A549 (cell line): ENCODE data around the gene CCDC150. TPM values are rescaled to one million over a fixed set of nuclear protein-coding genes. Genes with fewer than 3 reads are reported as not detected.

ENCODE experiments used
- ATAC-seq, 2 experiments: fragments of 200-7000 bp in 1 of 2; fragments of >200 bp in 1 of 2; cut with Nextera tagmentation in 1 of 2; cut with Tn5 transposase in 1 of 2; 3 replicates each; pipeline versions ENCODE4 v1.8.0 to v1.9.1; 2018 to 2020; ENCODE audit warnings: mild to moderate bottlenecking in 1 of 2, moderate library complexity in 1 of 2
- CTCF ChIA-PET: fragments of 300-600 bp; sonication (Branson Sonifier 250); formaldehyde crosslinking; extraction: SDS; loops from one replicate; lab custom pipeline; 2021; ENCODE audit warnings: antibody characterized with exemption, inconsistent platforms; lab: Yijun Ruan, JAX
- POLR2A ChIA-PET: fragments of 350-600 bp; formaldehyde crosslinking; extraction: SDS; loops from one replicate; lab custom pipeline; 2021; ENCODE audit warnings: antibody characterized with exemption, inconsistent platforms; lab: Yijun Ruan, JAX
- DNase-seq, 2 experiments: peaks; one replicate each; pipeline versions ENCODE4 v3.0.0 to v3.0.0-alpha.2; 2011 to 2016; ENCODE audit warnings: low read depth in 1 of 2, low spot score in 1 of 2
- FAIRE-seq: peaks from 2 replicates; lab custom pipeline; 2011; peaks lifted over from hg19 to GRCh38; lab: Jason Lieb, UNC
- H3K27ac ChIP-seq, 2 experiments: fragments of >200 bp; sonication (Bioruptor Twin); formaldehyde crosslinking; 3 replicates each; pipeline ENCODE4 v1.5.1; 2016 to 2017
- H3K4me1 ChIP-seq: fragments of >200 bp; sonication (Bioruptor Twin); formaldehyde crosslinking; 3 replicates; pipeline ENCODE4 v1.6.1; 2016
- H3K4me2 ChIP-seq: fragments of >200 bp; sonication (Bioruptor Twin); formaldehyde crosslinking; 3 replicates; pipeline ENCODE4 v1.6.1; 2016
- H3K4me3 ChIP-seq: fragments of >200 bp; sonication (Bioruptor Twin); formaldehyde crosslinking; 3 replicates; pipeline ENCODE4 v1.5.1; 2016
- H3K9me3 ChIP-seq: fragments of >200 bp; sonication (Bioruptor Twin); formaldehyde crosslinking; 3 replicates; pipeline ENCODE4 v1.6.1; 2016
- BHLHE40 ChIP-seq: IDR thresholded peaks from 2 replicates; pipeline ENCODE4 v1.6.1; 2012; ENCODE audit warnings: low read depth, low read length, inconsistent platforms
- CEBPB ChIP-seq, 2 experiments: fragments of >200 bp in 1 of 2; sonication (Bioruptor Twin) in 1 of 2; formaldehyde crosslinking in 1 of 2; IDR thresholded peaks; 2 replicates each; pipeline ENCODE4 v1.6.1; 2012 to 2016
- CHD4 ChIP-seq: fragments of 200-600 bp; sonication (generic); IDR thresholded peaks from 2 replicates; pipeline ENCODE4 v1.6.1; 2016; ENCODE audit warnings: antibody characterized with exemption, mild to moderate bottlenecking, borderline replicate concordance
- EHF ChIP-seq: fragments of 250-450 bp; sonication (Bioruptor Pico); IDR thresholded peaks from 2 replicates; pipeline ENCODE4 v1.5.0; 2020; ENCODE audit warnings: mild to moderate bottlenecking
- EHMT2 ChIP-seq: fragments of 200-600 bp; sonication (generic); IDR thresholded peaks from 2 replicates; pipeline ENCODE4 v1.6.1; 2016; ENCODE audit warnings: antibody characterized with exemption, low read depth, mild to moderate bottlenecking, moderate library complexity
- ESRRA ChIP-seq: fragments of 150-350 bp; IDR thresholded peaks from 2 replicates; pipeline ENCODE4 v1.6.1; 2014; ENCODE audit warnings: mild to moderate bottlenecking, low read length, borderline replicate concordance
- FOXS1 ChIP-seq: fragments of 250-450 bp; sonication (Bioruptor Pico); IDR thresholded peaks from 2 replicates; pipeline ENCODE4 v1.5.0; 2020; ENCODE audit warnings: mild to moderate bottlenecking, moderate library complexity
- HOXB13 ChIP-seq: fragments of 250-450 bp; sonication (Bioruptor Pico); IDR thresholded peaks from 2 replicates; pipeline ENCODE4 v1.5.0; 2020; ENCODE audit warnings: low read depth, mild to moderate bottlenecking, moderate library complexity
- HOXB5 ChIP-seq: fragments of 250-450 bp; sonication (Bioruptor Pico); IDR thresholded peaks from 2 replicates; pipeline ENCODE4 v1.5.0; 2020; ENCODE audit warnings: mild to moderate bottlenecking, moderate library complexity
- JUNB ChIP-seq: fragments of >200 bp; sonication (Bioruptor Twin); formaldehyde crosslinking; IDR thresholded peaks from 2 replicates; pipeline ENCODE4 v1.6.1; 2016
- KDM5A ChIP-seq: fragments of 200-600 bp; sonication (generic); IDR thresholded peaks from 2 replicates; pipeline ENCODE4 v1.6.1; 2016; ENCODE audit warnings: antibody characterized with exemption, mild to moderate bottlenecking
- MAZ ChIP-seq: fragments of 150-350 bp; IDR thresholded peaks from 2 replicates; pipeline ENCODE4 v1.6.1; 2014; ENCODE audit warnings: antibody characterized with exemption, low read depth, low read length, borderline replicate concordance
- NFE2L2 ChIP-seq: fragments of 150-350 bp; conservative IDR thresholded peaks from 2 replicates; pipeline ENCODE4 v1.6.1; 2014; ENCODE audit warnings: low read length
- NPAS2 ChIP-seq: fragments of 250-450 bp; sonication (Bioruptor Pico); IDR thresholded peaks from 2 replicates; pipeline ENCODE4 v1.8.0; 2022; ENCODE audit warnings: mild to moderate bottlenecking, moderate library complexity, borderline replicate concordance
- POLR2A ChIP-seq: IDR thresholded peaks from 2 replicates; pipeline ENCODE4 v1.6.1; 2012; ENCODE audit warnings: mild to moderate bottlenecking, low read length
- RARB ChIP-seq: fragments of 250-450 bp; sonication (Bioruptor Pico); IDR thresholded peaks from 2 replicates; pipeline ENCODE4 v1.8.0; 2021; ENCODE audit warnings: mild to moderate bottlenecking, moderate library complexity
- RFX5 ChIP-seq: fragments of 450-650 bp; IDR thresholded peaks from 2 replicates; pipeline ENCODE4 v1.7.1; 2014; ENCODE audit warnings: antibody characterized with exemption, mild to moderate bottlenecking, moderate library complexity
- RNF2 ChIP-seq: fragments of 200-600 bp; sonication (generic); IDR thresholded peaks from 2 replicates; pipeline ENCODE4 v1.6.1; 2016; ENCODE audit warnings: low read depth, mild to moderate bottlenecking, antibody characterized with exemption, moderate library complexity, borderline replicate concordance
- SMC3 ChIP-seq: fragments of >200 bp; sonication (Bioruptor Twin); formaldehyde crosslinking; IDR thresholded peaks from 3 replicates; pipeline ENCODE4 v1.6.1; 2018; ENCODE audit warnings: inconsistent platforms
- TFCP2L1 ChIP-seq: fragments of 250-450 bp; sonication (Bioruptor Pico); IDR thresholded peaks from 2 replicates; pipeline ENCODE4 v1.5.0; 2021; ENCODE audit warnings: mild to moderate bottlenecking
- ZC3H11A ChIP-seq: fragments of 450-650 bp; IDR thresholded peaks from 2 replicates; pipeline ENCODE4 v1.6.1; 2014; ENCODE audit warnings: antibody characterized with exemption, mild to moderate bottlenecking
- ZNF302 ChIP-seq: fragments of 250-450 bp; sonication (Bioruptor Pico); IDR thresholded peaks from 2 replicates; pipeline ENCODE4 v1.9.0; 2021; ENCODE audit warnings: inconsistent platforms, mild to moderate bottlenecking, moderate library complexity
- ZSCAN20 ChIP-seq: fragments of 250-450 bp; sonication (Bioruptor Pico); IDR thresholded peaks from 2 replicates; pipeline ENCODE4 v1.8.0; 2022; ENCODE audit warnings: mild to moderate bottlenecking, moderate library complexity
- WGBS: methylation state at CpG from one replicate; pipeline ENCODE4 v1.1.6; 2017; ENCODE audit errors: missing lambda C conversion rate; 5-methylcytosine and 5-hydroxymethylcytosine counted together
- polyA plus RNA-seq, 4 experiments: library from polyadenylated mRNA; depleted of rRNA in 3 of 4; stranded (reverse); fragments of >200 nt; fragmentation: RNase III in 1 of 4; extraction: RNeasy Plus Mini Kit Qiagen cat#74134 plus additional on column Dnase treatment in 1 of 4; gene quantifications; 2 replicates in 3 of 4; 3 replicates in 1 of 4; pipeline ENCODE4 v1.2.3, GENCODE V29; 2011 to 2017
- TF ChIP-seq, protein P1 (sequence below): IDR thresholded peaks from 2 replicates; pipeline ENCODE4 v1.6.1; 2012; ENCODE audit warnings: low read depth, borderline replicate concordance
- TF ChIP-seq, protein P2 (sequence below): fragments of 150-350 bp; IDR thresholded peaks from 2 replicates; pipeline ENCODE4 v1.6.1; 2014; ENCODE audit warnings: low read depth, mild to moderate bottlenecking, low read length
- TF ChIP-seq, protein P3 (sequence below): fragments of >200 bp; sonication (Bioruptor Twin); formaldehyde crosslinking; IDR thresholded peaks from 3 replicates; pipeline ENCODE4 v1.6.1; 2016
- TF ChIP-seq, protein P4 (sequence below): fragments of 200-600 bp; sonication (generic); IDR thresholded peaks from 2 replicates; pipeline ENCODE4 v1.6.1; 2016; ENCODE audit warnings: antibody characterized with exemption, mild to moderate bottlenecking, moderate library complexity
- TF ChIP-seq, protein P5 (sequence below): fragments of 250-450 bp; sonication (Bioruptor Pico); IDR thresholded peaks from 2 replicates; pipeline ENCODE4 v1.5.0; 2020; ENCODE audit warnings: low read depth, mild to moderate bottlenecking, moderate library complexity

The CCDC150 gene
- polyA plus RNA-seq, 2 of the 4 experiments (the other 2 are of a cell fraction) = 14.2 to 17.7 TPM

DNA sequence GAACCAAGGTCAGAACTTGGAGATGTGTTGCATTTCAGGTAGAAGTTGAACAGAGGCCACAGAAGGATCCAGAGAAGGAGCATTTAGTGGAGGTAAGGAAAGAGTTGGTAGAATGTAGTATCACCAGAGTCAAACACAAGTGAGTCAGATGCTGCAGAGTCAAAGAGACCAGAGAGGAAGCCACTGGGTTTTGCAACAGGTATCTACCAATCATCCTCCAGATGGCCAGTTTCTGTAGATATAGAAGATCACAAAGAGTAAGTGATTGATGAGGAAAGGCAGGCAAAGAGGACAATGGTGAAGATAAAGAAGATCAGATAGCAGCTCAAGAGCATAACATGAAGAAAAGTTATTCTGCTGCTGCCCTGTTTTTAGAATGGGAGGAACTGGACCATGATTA, 84.1 kb downstream of the CCDC150 start:
- DNase-seq = no peak
- Histone ChIP-seq H3K27ac (no peak overlapping the region), H3K4me2 (no peak overlapping the region), H3K9me3 (no peaks in the 10 kb centered on the region), H3K4me3 (no peak overlapping the region), H3K4me1 (peaks cover 11% of the 10 kb centered on the region)
- POLR2A ChIA-PET = no interaction called here
- CTCF ChIA-PET = no interaction called here
- no peak for ATAC-seq
- no peak for FAIRE-seq
- TF ChIP-seq KDM5A = no peak
- no peak for TF ChIP-seq EHMT2
- no peak for TF ChIP-seq NPAS2
- TF ChIP-seq, protein P1, sequence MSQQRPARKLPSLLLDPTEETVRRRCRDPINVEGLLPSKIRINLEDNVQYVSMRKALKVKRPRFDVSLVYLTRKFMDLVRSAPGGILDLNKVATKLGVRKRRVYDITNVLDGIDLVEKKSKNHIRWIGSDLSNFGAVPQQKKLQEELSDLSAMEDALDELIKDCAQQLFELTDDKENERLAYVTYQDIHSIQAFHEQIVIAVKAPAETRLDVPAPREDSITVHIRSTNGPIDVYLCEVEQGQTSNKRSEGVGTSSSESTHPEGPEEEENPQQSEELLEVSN = no peak
- TF ChIP-seq, protein P2, sequence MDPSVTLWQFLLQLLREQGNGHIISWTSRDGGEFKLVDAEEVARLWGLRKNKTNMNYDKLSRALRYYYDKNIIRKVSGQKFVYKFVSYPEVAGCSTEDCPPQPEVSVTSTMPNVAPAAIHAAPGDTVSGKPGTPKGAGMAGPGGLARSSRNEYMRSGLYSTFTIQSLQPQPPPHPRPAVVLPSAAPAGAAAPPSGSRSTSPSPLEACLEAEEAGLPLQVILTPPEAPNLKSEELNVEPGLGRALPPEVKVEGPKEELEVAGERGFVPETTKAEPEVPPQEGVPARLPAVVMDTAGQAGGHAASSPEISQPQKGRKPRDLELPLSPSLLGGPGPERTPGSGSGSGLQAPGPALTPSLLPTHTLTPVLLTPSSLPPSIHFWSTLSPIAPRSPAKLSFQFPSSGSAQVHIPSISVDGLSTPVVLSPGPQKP = no peak
- TF ChIP-seq RNF2 = no peak
- TF ChIP-seq ZC3H11A = no peak
- no peak for TF ChIP-seq ZSCAN20
- TF ChIP-seq MAZ = no peak
- no peak for TF ChIP-seq CHD4
- no peak for TF ChIP-seq RFX5
- no peak for TF ChIP-seq NFE2L2
- no peak for TF ChIP-seq ZNF302 (CRISPR knock-in tag)
- TF ChIP-seq EHF (CRISPR knock-in tag) = no peak
- TF ChIP-seq ESRRA = no peak
- no peak for TF ChIP-seq POLR2A
- no peak for TF ChIP-seq CEBPB (IDR thresholded peaks at IDR 0.05)
- TF ChIP-seq SMC3 = no peak
- no peak for TF ChIP-seq RARB
- no peak for TF ChIP-seq TFCP2L1 (CRISPR knock-in tag)

DNA sequence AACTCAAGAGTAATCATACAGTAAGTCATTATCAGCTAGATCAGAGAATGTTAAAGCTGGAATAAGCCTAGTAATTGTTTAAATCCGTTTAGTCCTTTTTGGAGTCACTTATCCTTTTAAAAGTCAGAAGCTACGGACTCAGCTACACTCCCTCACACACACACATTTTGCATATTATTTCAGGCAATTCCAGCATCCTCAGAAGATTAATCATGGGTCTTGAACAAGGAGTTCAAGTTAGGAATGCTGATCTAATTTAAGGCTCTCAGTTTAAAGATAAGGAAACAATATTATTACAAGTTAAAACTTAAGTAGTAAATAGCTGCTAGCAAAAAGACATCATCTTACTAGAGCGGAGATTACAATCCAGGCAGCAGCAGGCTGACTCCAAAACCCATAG, 85.7 kb downstream of the CCDC150 start:
- H3K4me2 ChIP-seq = no peak overlapping the region
- no peak overlapping the region for H3K27ac ChIP-seq
- H3K4me3 ChIP-seq = no peak overlapping the region
- ATAC-seq (no peak), FAIRE-seq (no peak), DNase-seq (no peak)
- no peaks in the 10 kb centered on the region for H3K9me3 ChIP-seq
- POLR2A ChIA-PET = no interaction called here
- TF ChIP-seq, protein P2 = no peak
- TF ChIP-seq, protein P1 = no peak
- TF ChIP-seq HOXB5 (CRISPR knock-in tag) (no peak), JUNB (no peak), EHF (CRISPR knock-in tag) (no peak), RFX5 (no peak), CHD4 (no peak), HOXB13 (CRISPR knock-in tag) (no peak), CEBPB (IDR thresholded peaks at IDR 0.05) (no peak), BHLHE40 (no peak), FOXS1 (no peak)
- TF ChIP-seq, protein P3, sequence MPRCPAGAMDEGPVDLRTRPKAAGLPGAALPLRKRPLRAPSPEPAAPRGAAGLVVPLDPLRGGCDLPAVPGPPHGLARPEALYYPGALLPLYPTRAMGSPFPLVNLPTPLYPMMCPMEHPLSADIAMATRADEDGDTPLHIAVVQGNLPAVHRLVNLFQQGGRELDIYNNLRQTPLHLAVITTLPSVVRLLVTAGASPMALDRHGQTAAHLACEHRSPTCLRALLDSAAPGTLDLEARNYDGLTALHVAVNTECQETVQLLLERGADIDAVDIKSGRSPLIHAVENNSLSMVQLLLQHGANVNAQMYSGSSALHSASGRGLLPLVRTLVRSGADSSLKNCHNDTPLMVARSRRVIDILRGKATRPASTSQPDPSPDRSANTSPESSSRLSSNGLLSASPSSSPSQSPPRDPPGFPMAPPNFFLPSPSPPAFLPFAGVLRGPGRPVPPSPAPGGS = no peak
- TF ChIP-seq, protein P4, sequence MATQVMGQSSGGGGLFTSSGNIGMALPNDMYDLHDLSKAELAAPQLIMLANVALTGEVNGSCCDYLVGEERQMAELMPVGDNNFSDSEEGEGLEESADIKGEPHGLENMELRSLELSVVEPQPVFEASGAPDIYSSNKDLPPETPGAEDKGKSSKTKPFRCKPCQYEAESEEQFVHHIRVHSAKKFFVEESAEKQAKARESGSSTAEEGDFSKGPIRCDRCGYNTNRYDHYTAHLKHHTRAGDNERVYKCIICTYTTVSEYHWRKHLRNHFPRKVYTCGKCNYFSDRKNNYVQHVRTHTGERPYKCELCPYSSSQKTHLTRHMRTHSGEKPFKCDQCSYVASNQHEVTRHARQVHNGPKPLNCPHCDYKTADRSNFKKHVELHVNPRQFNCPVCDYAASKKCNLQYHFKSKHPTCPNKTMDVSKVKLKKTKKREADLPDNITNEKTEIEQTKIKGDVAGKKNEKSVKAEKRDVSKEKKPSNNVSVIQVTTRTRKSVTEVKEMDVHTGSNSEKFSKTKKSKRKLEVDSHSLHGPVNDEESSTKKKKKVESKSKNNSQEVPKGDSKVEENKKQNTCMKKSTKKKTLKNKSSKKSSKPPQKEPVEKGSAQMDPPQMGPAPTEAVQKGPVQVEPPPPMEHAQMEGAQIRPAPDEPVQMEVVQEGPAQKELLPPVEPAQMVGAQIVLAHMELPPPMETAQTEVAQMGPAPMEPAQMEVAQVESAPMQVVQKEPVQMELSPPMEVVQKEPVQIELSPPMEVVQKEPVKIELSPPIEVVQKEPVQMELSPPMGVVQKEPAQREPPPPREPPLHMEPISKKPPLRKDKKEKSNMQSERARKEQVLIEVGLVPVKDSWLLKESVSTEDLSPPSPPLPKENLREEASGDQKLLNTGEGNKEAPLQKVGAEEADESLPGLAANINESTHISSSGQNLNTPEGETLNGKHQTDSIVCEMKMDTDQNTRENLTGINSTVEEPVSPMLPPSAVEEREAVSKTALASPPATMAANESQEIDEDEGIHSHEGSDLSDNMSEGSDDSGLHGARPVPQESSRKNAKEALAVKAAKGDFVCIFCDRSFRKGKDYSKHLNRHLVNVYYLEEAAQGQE = no peak
- TF ChIP-seq, protein P5, sequence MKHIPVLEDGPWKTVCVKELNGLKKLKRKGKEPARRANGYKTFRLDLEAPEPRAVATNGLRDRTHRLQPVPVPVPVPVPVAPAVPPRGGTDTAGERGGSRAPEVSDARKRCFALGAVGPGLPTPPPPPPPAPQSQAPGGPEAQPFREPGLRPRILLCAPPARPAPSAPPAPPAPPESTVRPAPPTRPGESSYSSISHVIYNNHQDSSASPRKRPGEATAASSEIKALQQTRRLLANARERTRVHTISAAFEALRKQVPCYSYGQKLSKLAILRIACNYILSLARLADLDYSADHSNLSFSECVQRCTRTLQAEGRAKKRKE (CRISPR knock-in tag) = no peak
- CTCF ChIA-PET = no interaction called here
- 72% methylated on average over 3 of the region's 3 CpGs for WGBS
- no peaks in the 10 kb centered on the region; the same call in 2 of the 3 replicates for H3K4me1 ChIP-seq
